Measurements from ENCODE around the gene LINC00237.
A peak's percentile ranks its signal among the peaks of the same experiment; 100 is the strongest.

DNA sequence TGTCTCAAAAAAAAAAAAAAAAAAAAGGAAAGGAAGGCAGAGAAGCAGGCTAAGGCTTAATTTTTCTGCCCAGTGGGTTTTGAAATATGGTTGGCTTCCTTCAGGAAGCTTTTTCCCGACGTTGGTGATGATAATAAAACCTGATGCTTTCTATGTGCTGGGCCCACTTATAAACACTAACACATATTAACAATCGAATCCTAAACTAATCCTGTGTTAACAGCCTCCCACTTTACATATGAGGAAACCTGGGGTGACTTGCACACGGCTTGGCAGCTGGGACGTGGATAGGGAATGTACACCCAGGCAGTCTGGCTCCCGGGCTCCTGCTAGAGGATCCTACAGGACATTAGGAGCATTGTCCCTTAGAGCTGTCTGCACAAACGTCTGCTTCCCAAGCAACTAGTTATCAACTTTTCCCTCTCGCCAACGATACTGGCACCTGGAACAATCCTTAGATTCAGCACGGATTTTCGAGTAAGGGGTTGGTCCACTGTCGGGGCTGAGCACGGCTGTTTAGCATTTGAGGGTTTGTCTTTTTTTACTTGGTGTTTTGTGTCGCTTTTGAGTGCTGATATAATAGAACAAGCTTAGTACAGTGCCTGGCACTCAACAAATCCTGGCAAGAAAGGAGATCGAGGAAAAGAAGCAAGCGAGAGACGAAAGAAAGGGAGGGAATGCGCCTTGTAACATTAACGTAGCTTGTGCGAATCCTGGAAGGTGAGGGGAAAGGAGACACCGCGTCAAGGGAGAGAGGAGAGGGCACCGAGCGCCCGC lies 19.1 kb upstream of the LINC00237 start:
- no peak for TF ChIP-seq POLR2A (IDR thresholded peaks at IDR 0.05)
- TF ChIP-seq, protein P1, sequence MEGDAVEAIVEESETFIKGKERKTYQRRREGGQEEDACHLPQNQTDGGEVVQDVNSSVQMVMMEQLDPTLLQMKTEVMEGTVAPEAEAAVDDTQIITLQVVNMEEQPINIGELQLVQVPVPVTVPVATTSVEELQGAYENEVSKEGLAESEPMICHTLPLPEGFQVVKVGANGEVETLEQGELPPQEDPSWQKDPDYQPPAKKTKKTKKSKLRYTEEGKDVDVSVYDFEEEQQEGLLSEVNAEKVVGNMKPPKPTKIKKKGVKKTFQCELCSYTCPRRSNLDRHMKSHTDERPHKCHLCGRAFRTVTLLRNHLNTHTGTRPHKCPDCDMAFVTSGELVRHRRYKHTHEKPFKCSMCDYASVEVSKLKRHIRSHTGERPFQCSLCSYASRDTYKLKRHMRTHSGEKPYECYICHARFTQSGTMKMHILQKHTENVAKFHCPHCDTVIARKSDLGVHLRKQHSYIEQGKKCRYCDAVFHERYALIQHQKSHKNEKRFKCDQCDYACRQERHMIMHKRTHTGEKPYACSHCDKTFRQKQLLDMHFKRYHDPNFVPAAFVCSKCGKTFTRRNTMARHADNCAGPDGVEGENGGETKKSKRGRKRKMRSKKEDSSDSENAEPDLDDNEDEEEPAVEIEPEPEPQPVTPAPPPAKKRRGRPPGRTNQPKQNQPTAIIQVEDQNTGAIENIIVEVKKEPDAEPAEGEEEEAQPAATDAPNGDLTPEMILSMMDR (IDR thresholded peaks at IDR 0.05) = peak in 3 of 4 experiments; percentile 13 to 35 (median 35)
- no peak for TF ChIP-seq POLR2AphosphoS5 (IDR thresholded peaks at IDR 0.05)
- TF ChIP-seq EP300 (IDR thresholded peaks at IDR 0.05) = no peak

Measured in sigmoid colon (tissue), 4 donors.